SKM-1 treated with dmso at 0.1 percent for 144 hours (cell line): ENCODE data around the gene CST11.
"Not testable (repeated sequence)": the region's sequence is repeated elsewhere in the genome, so short reads cannot be mapped to it uniquely, and the experiment has no call there.

Experiments used
- DNase-seq: peaks from one replicate; lab custom pipeline; 2025; ENCODE audit not compliant: unreplicated experiment; lab: John Stamatoyannopoulos, UW

Gene CST11, protein sequence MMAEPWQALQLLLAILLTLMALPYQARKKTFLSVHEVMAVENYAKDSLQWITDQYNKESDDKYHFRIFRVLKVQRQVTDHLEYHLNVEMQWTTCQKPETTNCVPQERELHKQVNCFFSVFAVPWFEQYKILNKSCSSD

GRCh38 chr20:23452776-23453175 lies at the start of gene CST11:
TSS of gene CST11 (minus strand) at chr20:23452876. CDS start at chr20:23452811, 65 bp downstream.
- DNase-seq, result no peak

GRCh38 chr20:23501926-23502325 lies 49.2 kb upstream of the CST11 start:
- no peak for DNase-seq

GRCh38 chr20:23497536-23497935 lies 44.9 kb upstream of the CST11 start:
- no peak for DNase-seq

DNA sequence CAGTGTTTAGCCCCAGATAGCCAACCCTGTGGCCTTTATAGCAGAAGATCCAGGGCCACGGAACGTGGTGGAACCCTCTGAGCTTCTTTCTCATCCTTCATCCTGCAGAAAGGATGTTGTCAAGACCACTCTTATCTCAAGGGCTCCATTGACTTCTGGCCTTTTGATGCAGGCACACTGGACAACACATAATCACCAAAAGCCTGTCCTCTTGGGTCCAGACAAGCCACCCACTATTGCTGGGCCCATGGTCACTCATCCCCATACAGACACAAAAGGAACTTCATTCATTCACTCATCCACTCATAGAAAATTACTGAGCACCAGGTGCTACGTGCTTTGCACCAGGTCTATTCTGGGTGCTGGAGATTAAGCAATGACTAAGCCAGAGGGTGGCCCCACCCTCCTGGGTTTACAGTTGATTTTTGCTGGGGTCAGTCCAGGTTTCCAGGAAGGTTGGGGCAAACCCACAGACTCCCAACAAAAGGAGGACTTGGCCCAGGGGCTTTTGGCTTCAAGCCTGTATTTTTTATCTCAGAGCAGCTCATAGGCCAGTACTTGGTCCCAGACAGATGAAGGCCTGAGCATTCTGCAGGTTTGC lies 40.6 kb upstream of the CST11 start:
- no peak for DNase-seq

DNA sequence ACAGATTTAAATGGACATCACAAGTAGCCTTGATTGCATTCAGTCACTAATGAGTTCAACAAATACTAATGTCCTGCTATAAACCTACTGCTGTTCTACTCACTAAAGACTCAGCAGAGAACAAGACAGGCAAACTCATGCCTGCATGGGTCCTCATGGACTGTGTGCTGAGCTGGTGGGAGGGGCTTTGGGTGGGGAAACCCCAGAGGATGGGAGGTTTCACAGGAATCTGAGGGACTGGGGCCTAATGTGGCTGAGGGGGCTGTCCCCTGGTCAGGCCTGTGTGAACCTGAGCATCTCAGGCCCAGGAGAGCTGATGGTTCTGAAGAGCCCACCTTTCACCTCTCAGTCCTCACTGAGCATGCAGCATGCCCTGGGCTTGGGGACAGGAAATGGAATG lies 39.6 kb upstream of the CST11 start:
- DNase-seq, result no peak

DNA sequence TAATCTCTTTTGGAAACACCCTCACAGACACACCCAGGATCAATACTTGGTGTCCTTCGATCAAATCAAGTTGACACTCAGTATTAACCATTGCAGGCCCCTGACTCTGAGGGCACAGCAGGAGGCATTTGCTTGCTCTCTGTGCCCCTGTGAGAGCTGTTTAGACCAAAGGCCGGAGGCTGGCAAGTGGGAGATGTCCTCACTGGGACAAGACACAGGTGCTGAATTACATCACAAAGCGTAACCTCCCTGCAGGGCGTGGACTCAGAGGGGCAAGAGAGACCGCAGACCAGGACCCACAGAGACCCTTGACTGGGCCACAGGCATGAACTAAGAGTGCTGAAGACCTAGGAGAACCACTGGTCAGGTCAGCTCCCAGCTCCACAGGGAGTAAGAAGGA lies 38.1 kb upstream of the CST11 start, which contains the start of gene CST8:
CST8 (plus strand) TSS at position 301 of the 400 bp plus-strand sequence. CDS start 551 bp downstream, outside the sequence.
- DNase-seq, result no peak

GRCh38 chr20:23488996-23489395 lies 36.3 kb upstream of the CST11 start:
- DNase-seq, result no peak

- DNase-seq, result no peak
Measured at GRCh38 chr20:23488470-23488869, 35.8 kb upstream of the CST11 start.

DNA sequence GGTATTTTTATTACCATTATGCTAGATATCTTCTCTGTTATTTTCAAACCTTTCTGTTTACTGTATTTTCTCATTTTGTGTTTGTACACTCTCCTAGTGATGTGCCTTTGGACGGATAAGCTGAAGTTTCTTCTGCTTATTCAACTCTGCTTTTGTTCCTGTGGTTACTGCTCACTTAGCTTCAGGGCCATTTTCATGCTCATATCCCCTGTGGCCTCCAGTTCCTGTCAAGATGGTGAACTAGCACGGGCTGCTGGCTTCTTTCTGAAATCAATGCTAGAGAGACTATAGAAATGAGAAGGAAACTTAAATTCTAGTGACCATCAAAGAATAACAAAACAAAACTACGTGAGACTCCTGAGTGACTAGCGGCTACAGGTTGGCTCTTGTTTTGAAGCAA lies 31.4 kb upstream of the CST11 start:
- no peak for DNase-seq

DNA sequence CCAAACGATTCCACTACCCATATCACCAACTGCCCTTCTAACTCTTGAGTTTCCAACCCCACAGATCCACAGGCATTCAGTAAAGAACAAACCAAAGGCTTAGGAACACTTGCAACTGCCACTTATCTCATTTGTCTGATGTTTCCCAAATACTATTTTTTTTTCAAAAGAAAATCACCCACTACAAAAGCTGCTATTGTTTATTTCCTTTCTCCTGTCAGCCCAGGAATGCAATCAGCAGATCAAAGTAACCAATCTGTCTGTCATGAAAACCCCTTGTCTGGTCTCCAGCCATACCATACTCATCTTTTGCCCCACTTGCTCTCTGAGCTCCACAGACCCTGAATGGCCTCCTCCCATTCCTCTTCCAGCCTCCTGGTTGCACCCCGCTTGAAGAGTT lies 29.5 kb upstream of the CST11 start:
- no peak for DNase-seq

DNA sequence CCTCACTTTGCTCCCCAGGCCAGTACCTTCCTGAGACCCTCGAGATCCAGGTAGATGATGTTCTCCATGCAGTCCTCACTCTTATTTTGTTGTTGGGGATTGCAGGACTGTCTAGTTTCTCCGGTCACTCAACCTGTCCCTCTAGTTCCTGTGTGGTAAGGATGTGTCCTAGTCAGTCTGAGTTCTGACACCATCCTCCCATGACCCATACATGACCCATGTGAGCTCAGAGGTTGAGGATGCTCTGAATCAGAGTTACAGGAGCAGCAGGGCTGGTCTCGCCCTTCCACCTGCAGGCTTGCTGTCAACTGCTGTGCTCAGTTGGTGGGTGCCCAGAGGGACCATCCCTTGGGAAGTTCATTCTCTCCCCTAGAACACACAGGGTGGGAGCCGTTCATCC lies 26.4 kb upstream of the CST11 start:
- no peak for DNase-seq

- no peak for DNase-seq
Measured at GRCh38 chr20:23477223-23477622, 24.5 kb upstream of the CST11 start.

DNA sequence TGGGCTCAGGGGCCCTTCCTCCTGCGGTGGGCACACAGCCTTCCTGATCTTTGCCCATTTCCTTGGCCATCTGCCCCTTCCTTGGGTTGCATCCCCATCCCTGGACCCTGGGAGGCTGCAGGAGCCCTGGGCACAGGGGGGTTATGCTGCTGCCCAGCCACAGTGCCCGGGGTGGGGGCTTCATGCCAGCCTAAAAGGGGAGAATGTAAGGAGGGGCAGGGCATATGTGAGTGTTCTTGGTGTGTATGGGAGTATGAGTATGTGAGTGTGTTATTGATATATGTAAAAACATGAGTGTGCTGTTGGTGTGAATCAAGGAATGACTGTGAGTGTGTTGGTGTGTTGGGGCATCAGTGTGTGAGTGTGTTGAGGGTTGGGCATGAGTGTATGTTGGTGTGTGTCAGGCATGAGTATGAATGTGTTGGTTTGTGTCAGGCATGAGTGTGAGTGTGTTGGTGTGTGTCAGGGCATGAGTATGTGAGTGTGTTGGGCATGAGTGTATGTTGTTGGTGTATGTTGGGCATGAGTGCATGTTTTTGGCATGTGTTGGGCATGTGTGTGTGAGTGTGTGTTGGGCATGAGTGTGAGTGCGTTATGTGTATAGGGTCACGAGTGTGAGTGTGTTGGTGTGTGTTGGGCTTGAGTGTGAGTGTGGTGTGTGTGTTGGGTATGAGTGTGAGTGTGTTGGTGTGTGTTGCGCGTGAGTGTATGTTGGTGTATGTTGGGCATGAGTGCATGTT lies 23.5 kb upstream of the CST11 start:
- no peak for DNase-seq

- DNase-seq, result no peak
Measured at GRCh38 chr20:23475395-23475794, 22.7 kb upstream of the CST11 start.

- not testable (repeated sequence) for DNase-seq
Measured at GRCh38 chr20:23473293-23473692, 20.6 kb upstream of the CST11 start.

DNA sequence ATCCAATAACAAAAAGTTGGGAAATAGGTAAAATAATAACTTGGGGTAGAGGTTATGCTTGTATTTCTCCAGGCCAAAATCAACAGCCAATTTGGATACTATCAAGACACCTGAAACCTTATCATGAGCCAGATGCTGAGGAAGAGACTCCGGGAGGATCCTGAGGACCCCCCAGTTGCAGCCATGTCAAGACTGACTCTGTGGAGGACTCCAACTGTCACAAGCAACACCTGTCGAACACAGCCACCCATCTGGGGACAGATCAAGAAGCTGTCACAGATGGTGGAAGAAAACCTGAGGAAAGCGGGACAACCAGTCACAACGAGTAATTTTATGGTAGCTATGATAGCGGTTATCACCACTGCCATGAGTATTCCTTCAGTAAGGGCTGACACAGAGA lies 19.6 kb upstream of the CST11 start:
- DNase-seq, result not testable (repeated sequence)

GRCh38 chr20:23466961-23467360 lies 14.3 kb upstream of the CST11 start:
- not testable (repeated sequence) for DNase-seq

GRCh38 chr20:23461180-23461579 lies 8.5 kb upstream of the CST11 start:
- no peak for DNase-seq

GRCh38 chr20:23459461-23460150 lies 6.9 kb upstream of the CST11 start:
- no peak for DNase-seq

- DNase-seq, result no peak
Measured at GRCh38 chr20:23456873-23457272, 4.2 kb upstream of the CST11 start.

DNA sequence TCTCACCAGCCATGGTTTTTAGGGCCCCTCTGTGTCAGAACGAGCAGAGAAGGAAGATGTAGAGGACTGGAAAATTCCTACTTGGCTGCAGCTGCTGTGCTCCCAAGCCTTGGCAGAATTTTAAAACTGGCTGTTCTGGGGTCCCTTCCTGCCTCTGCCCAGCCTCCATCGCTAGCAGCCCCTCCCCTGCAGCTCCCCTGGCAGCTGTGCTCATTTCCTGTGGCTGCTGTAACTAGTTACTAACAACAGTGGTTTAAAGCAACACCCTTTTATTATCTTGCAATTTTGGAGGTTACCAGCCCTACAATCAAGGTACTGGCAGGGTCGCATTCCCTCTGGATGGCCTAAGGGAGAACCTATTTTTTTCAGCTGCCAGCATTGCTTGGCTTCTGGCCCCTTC lies 3.7 kb upstream of the CST11 start:
- DNase-seq, result no peak

GRCh38 chr20:23455639-23456038 lies 3.0 kb upstream of the CST11 start:
- DNase-seq, result no peak
